Measurements from ENCODE around the gene RNF14.
A peak's percentile ranks its signal among the peaks of the same experiment; 100 is the strongest.

The RNF14 gene

DNA sequence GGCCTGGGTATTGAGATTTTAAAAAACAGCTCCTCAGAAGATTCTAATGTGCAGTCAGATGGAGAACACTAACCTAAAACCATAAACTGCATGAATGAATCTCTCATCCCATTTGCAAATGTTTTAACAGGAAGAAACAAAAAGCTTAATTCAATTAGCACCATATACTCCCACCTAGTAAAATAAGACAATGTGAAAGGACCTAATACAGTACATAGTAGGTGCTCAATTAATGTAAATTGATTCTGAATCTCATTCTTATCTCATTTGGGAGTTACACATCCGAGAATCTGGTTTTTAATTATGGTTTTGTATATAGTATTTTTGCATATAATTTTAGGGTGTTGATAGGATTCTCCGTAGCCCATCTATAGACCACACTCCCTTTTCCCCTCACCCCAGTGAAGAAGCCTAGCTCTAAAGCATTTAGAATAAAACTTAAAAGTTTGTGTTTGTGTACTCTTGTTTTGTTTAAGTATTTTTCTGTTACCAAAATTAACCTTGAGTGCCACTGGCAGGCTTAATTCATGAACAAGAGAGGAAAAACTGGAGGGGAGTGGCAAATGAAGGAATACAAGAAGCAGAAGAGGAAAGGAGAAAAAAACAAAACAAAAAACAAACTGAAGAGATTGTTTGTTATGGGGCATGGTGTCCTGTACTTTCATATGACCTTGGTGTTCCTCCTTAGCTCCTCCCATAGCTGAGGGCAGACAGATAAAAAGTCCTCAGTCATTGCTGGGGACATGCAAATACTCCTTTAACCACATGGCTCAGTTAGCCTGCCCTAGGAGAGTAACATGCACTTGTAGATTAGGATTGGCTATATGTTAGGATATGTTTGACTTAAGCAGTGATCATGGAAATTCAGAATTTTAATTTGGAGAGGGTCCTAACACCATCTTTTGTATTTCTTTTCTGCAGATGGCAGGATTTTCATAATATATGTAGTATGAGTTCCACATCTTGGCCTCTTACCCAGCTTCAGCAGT lies 1.2 kb downstream of the RNF14 start:
- no peaks in the 10 kb centered on the region for H3K27me3 ChIP-seq (replicated peaks; ENCODE audit: control insufficient read depth, insufficient read depth, low read length)
- TF ChIP-seq, protein P1, sequence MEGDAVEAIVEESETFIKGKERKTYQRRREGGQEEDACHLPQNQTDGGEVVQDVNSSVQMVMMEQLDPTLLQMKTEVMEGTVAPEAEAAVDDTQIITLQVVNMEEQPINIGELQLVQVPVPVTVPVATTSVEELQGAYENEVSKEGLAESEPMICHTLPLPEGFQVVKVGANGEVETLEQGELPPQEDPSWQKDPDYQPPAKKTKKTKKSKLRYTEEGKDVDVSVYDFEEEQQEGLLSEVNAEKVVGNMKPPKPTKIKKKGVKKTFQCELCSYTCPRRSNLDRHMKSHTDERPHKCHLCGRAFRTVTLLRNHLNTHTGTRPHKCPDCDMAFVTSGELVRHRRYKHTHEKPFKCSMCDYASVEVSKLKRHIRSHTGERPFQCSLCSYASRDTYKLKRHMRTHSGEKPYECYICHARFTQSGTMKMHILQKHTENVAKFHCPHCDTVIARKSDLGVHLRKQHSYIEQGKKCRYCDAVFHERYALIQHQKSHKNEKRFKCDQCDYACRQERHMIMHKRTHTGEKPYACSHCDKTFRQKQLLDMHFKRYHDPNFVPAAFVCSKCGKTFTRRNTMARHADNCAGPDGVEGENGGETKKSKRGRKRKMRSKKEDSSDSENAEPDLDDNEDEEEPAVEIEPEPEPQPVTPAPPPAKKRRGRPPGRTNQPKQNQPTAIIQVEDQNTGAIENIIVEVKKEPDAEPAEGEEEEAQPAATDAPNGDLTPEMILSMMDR (IDR thresholded peaks at IDR 0.05; ENCODE audit: insufficient read depth, low read length, poor library complexity, severe bottlenecking): no peak
- H3K4me3 ChIP-seq (replicated peaks; ENCODE audit: low read depth, low read length): peak overlapping the region; percentile 86
- DNase-seq (ENCODE audit: extremely low read depth, insufficient read length): peak; percentile 37
- no peaks in the 10 kb centered on the region; the same call in 1 of the 2 replicates for H3K36me3 ChIP-seq (ENCODE audit: control insufficient read depth, insufficient read depth, low read length)

DNA sequence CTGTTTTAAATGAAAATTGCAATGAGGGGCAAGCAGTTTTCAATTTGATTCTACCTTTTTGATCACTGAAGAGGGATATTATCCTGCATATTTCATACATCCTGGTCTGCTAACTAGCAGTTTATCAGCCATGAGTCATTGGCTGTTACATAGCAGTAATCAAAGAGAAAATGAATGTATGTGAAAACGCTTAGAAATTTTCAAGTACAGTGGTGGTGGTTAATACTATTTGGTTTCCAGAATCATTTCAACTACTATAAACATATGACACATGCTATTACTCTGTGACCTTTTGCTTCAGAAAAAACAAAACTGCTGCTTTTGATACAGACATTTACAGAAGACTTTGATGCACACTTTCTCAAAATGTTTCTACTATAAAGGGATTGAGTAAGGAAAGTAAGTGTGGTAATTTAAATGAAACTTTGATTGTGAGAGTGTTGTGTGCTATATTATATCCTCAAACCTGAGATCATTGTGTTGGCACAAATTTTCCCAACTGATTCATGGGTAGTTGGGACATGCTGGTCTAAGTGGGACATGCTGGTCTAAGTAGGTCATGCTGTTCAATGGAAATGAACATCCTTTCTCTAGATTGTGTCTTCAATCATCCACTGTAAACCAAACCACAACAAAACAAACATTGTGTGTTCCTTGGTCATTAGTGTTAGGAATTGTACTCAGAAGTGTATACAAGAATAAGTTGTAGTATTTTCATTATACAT lies 5.1 kb downstream of the RNF14 start:
- no peak for DNase-seq (ENCODE audit: extremely low read depth, insufficient read length)
- Histone ChIP-seq H3K36me3 (ENCODE audit: control insufficient read depth, insufficient read depth, low read length) (peaks cover 2% of the 10 kb centered on the region), H3K27me3 (replicated peaks; ENCODE audit: control insufficient read depth, insufficient read depth, low read length) (no peaks in the 10 kb centered on the region)

DNA sequence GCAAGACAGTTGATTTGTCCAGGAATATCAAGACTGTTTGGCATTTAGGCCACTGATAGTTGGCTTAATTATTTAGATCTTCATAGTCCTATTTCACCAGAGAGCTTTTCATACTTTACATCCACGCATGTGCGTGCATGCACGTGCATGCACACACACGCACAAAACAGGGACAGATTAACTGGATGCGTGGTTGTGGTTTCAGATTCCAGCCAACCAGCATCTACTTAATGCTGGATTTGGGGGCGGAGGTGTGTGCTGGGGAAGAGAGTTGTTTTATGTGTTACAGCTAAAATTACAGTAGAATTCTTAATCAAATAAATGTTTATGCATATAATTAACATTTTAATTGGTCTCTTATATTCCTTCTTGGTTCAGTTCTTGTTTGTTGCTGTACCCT lies 7.3 kb downstream of the RNF14 start:
- no peak for DNase-seq (ENCODE audit: extremely low read depth, insufficient read length)
- Histone ChIP-seq H3K4me3 (replicated peaks; ENCODE audit: low read depth, low read length) (no peak overlapping the region), H3K27me3 (replicated peaks; ENCODE audit: control insufficient read depth, insufficient read depth, low read length) (no peaks in the 10 kb centered on the region), H3K36me3 (ENCODE audit: control insufficient read depth, insufficient read depth, low read length) (peaks cover 6% of the 10 kb centered on the region)
- TF ChIP-seq, protein P1 (IDR thresholded peaks at IDR 0.05; ENCODE audit: insufficient read depth, low read length, poor library complexity, severe bottlenecking): no peak

More for the DNA sequence above, 5.1 kb downstream of the RNF14 start:
- TF ChIP-seq, protein P1 (IDR thresholded peaks at IDR 0.05; ENCODE audit: insufficient read depth, low read length, poor library complexity, severe bottlenecking): no peak
- H3K4me3 ChIP-seq (replicated peaks; ENCODE audit: low read depth, low read length): no peak overlapping the region

DNA sequence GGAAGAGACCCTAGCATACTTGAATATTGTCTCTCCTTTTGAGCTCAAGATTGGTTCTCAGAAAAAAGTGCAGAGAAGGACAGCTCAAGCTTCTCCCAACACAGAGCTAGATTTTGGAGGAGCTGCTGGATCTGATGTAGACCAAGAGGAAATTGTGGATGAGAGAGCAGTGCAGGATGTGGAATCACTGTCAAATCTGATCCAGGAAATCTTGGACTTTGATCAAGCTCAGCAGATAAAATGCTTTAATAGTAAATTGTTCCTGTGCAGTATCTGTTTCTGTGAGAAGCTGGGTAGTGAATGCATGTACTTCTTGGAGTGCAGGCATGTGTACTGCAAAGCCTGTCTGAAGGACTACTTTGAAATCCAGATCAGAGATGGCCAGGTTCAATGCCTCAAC lies 9.5 kb downstream of the RNF14 start:
- no peaks in the 10 kb centered on the region for H3K27me3 ChIP-seq (replicated peaks; ENCODE audit: control insufficient read depth, insufficient read depth, low read length)
- no peak for DNase-seq (ENCODE audit: extremely low read depth, insufficient read length)
- H3K36me3 ChIP-seq (ENCODE audit: control insufficient read depth, insufficient read depth, low read length): peaks cover 9% of the 10 kb centered on the region
- H3K4me3 ChIP-seq (replicated peaks; ENCODE audit: low read depth, low read length): no peak overlapping the region
- TF ChIP-seq, protein P1 (IDR thresholded peaks at IDR 0.05; ENCODE audit: insufficient read depth, low read length, poor library complexity, severe bottlenecking): no peak

DNA sequence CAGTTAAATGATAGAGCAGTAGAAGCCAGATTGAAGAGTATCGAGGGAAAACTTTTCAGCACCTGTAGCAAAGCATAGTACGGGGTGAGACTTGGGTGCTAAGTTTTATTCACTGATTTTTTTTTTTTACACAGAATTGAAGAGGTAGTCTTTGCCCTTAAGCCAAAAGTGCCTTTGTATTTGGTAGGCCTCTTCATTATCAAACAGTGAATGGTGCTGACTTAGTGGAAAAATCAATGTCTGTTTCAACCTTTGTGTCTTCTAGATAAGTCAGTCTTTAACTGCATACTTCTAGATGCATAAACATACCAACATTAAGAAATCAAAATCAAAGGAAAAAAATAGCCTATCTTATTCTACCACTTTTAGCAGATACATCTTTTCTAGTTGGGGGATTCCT lies 13.7 kb downstream of the RNF14 start:
- DNase-seq (ENCODE audit: extremely low read depth, insufficient read length): no peak
- peaks cover 10% of the 10 kb centered on the region for H3K36me3 ChIP-seq (ENCODE audit: control insufficient read depth, insufficient read depth, low read length)
- TF ChIP-seq, protein P1 (IDR thresholded peaks at IDR 0.05; ENCODE audit: insufficient read depth, low read length, poor library complexity, severe bottlenecking): no peak

More for the DNA sequence above, 13.7 kb downstream of the RNF14 start:
- H3K27me3 ChIP-seq (replicated peaks; ENCODE audit: control insufficient read depth, insufficient read depth, low read length): no peaks in the 10 kb centered on the region
- H3K4me3 ChIP-seq (replicated peaks; ENCODE audit: low read depth, low read length): no peak overlapping the region
